ENCODE results near the gene LPAR1. TPM values are rescaled to one million over a fixed set of nuclear protein-coding genes. Genes with fewer than 3 reads are reported as not detected.
"Not testable (repeated sequence)": the region's sequence is repeated elsewhere in the genome, so short reads cannot be mapped to it uniquely, and the experiment has no call there.

The LPAR1 gene
- total and polyA plus RNA-seq, 5 experiments from 2014 or later: not detected

DNA sequence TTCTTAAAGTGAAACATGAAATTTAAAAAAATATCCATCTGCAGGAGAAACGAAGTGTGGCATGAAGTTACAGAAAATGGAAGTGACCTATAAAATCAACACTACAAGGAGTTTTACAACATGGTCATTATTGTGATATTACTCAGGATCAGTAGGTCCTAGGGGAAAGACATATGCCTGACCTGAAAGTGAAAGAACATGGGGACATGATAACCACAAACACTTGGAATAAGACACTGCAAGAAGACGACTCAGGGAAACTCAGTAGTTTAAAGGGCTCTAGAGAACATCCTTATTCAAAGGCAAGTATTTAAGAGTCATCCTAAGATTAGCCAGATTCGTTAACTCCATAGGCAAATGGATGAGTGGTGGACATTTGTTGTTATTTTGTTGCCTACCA is 19.9 kb upstream of the LPAR1 start:
- Mint-ChIP-seq H3K36me3 (peaks cover 0 to 11% (median 0%) of the 10 kb centered on the region in 3 donors), H3K4me3 (no peak overlapping the region), H3K9me3 (peaks cover 0 to 16% (median 3%) of the 10 kb centered on the region in 9 donors), H3K27me3 (peaks cover 8 to 17% (median 10%) of the 10 kb centered on the region in 5 donors), H3K27ac (no peak overlapping the region), H3K4me1 (no peaks in the 10 kb centered on the region)
- no peak for ATAC-seq
- DNase-seq: no peak
- POLR2A ChIA-PET: no interaction called here

DNA sequence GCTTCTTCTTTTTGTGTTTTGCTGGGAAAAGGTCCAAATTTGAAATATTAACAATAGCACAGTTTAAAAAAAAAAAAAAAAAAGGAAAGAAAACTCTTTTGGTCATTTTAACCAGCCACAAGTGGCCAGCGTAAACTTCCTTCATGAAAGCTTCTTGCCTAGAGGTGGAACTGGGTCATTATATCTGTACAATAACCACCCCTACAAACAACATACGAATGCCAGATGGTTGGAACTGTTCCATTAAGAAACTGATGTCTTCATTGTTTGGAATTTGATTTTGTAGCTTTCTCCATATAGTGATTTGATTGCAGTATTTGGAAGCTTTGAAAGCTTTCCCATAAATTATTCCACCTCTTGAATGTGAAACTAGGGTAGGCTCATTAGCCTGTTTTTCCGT is 18.3 kb upstream of the LPAR1 start:
- POLR2A ChIA-PET: no interaction called here
- no peaks in the 10 kb centered on the region for H3K4me1 Mint-ChIP-seq
- peaks cover 0 to 18% (median 3%) of the 10 kb centered on the region in 9 donors for H3K9me3 Mint-ChIP-seq
- ATAC-seq (no peak), DNase-seq (no peak)
- no peak overlapping the region for H3K27ac Mint-ChIP-seq
- peaks cover 0 to 11% (median 0%) of the 10 kb centered on the region in 3 donors for H3K36me3 Mint-ChIP-seq
- peaks cover 6 to 12% (median 9%) of the 10 kb centered on the region in 5 donors for H3K27me3 Mint-ChIP-seq
- H3K4me3 Mint-ChIP-seq: no peak overlapping the region

DNA sequence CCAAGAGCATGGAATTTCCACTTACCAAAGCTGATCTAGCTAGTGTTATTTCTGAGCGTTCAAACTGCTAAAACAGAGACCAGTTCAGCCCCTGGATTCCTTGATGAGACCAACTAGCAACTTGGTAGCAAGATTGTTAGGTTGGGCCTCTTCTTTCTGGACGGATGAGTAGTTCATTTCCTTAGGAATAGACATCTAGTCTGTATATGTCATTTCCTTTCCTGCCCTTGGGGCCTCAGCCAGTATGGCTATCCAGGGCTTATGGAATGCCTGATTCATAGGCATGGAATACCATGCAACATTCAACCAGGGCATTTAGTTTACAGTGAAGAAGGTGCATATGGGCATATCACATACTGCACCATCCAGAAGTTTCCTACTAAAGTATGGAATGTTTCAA is 14.5 kb upstream of the LPAR1 start:
- no peak for ATAC-seq
- Mint-ChIP-seq H3K36me3 (no peaks in the 10 kb centered on the region), H3K4me3 (no peak overlapping the region), H3K4me1 (no peaks in the 10 kb centered on the region), H3K27me3 (peaks cover 0 to 6% (median 2%) of the 10 kb centered on the region in 5 donors), H3K27ac (no peak overlapping the region), H3K9me3 (peaks cover 0 to 9% (median 0%) of the 10 kb centered on the region in 9 donors)
- no peak for DNase-seq
- POLR2A ChIA-PET: no interaction called here

DNA sequence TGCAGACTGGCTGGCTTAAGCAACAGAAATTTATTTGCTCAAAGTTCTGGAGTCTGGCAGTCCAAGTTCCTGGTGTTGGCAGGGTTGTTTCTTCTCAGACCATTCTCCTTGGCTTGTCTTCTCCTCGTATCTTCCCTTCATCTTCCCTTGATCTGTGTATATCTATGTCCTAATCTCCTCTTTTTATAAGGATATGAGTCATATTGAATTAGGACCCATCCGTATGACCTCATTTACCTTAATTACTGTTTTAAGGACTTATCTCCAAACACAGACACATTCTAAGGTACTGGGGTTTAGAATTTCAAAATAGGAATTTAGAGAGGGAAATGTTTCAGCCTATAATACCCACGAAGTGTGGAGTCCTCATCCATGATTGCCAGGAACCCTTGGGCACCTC is 13.1 kb upstream of the LPAR1 start:
- Mint-ChIP-seq H3K27me3 (peaks cover 0 to 4% (median 0%) of the 10 kb centered on the region in 5 donors), H3K36me3 (no peaks in the 10 kb centered on the region), H3K4me3 (no peak overlapping the region), H3K9me3 (peaks cover 0 to 9% (median 0%) of the 10 kb centered on the region in 9 donors), H3K27ac (no peak overlapping the region), H3K4me1 (no peaks in the 10 kb centered on the region)
- DNase-seq (no peak), ATAC-seq (no peak)
- POLR2A ChIA-PET: no interaction called here

DNA sequence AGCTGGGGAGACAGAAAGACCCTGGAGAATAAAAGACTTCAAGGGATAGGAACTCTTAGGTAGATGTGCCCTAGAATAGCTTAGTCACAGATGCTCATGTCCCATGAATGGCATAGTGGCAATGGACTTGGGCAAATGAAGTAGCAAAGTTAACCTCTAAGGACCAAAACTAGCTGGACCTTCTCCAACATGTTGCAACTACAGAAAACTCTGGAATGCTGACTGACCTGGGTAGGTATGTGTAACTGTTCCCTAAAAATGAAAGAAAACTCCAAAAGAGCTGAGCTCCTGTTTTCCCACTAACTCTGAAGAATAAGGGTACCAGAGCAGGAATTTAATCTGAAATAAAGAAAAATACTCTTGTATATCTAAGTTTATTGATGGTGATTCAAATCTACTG is 12.5 kb upstream of the LPAR1 start:
- H3K4me3 Mint-ChIP-seq: no peak overlapping the region
- H3K27ac Mint-ChIP-seq: no peak overlapping the region
- H3K9me3 Mint-ChIP-seq: peaks cover 0 to 9% (median 0%) of the 10 kb centered on the region in 9 donors
- ATAC-seq: no peak
- peaks cover 0 to 4% (median 0%) of the 10 kb centered on the region in 5 donors for H3K27me3 Mint-ChIP-seq
- no peaks in the 10 kb centered on the region for H3K4me1 Mint-ChIP-seq
- no peaks in the 10 kb centered on the region for H3K36me3 Mint-ChIP-seq
- no peak for DNase-seq
- POLR2A ChIA-PET: no interaction called here

DNA sequence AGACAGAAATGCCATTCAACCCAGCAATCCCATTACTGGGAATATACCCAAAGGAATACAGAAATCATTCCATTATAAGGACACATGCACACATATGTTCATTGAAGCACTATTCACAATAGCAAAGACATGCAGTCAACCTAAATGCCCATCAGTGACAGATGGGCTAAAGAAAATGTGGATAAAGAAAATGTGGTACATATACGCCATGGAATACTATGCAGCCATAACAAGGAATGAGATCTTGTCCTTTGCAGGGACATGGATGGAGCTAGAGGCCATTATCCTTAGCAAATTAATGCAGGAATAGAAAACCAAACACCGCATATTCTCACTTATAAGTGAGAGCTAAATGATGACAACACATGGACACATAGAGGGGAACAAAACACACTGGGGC is 9.0 kb upstream of the LPAR1 start:
- H3K27me3 Mint-ChIP-seq, H3K4me1 Mint-ChIP-seq, H3K36me3 Mint-ChIP-seq, POLR2A ChIA-PET, H3K9me3 Mint-ChIP-seq, H3K27ac Mint-ChIP-seq, H3K4me3 Mint-ChIP-seq, ATAC-seq, DNase-seq: not testable (repeated sequence)

DNA sequence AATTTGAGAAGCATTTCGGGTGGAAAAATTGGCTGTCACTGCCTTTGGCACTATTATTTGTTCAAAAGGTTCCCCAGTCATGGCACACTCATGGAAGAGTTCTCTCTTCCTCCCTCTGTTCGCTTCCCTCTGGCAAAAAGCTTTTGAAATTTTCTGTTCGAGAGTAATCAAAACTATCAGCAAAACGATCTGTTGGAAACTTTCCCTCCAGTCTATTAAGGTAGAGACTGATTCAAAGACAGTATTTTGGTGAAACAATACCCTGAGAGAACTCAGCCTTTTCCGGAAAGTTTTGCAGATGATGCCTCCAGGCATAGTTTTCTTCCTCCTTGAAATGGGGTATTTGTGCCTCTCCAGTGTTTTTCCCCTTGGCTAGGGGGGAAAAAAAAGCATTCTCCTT is 3.6 kb upstream of the LPAR1 start:
- DNase-seq (no peak), ATAC-seq (no peak)
- Mint-ChIP-seq H3K4me1 (peaks cover 6 to 15% (median 12%) of the 10 kb centered on the region in 4 donors), H3K36me3 (peaks cover 0 to 9% (median 3%) of the 10 kb centered on the region in 3 donors), H3K27me3 (peaks cover 16 to 28% (median 21%) of the 10 kb centered on the region in 5 donors), H3K9me3 (peaks cover 0 to 8% (median 0%) of the 10 kb centered on the region in 9 donors), H3K27ac (no peak overlapping the region), H3K4me3 (no peak overlapping the region)
- POLR2A ChIA-PET: no interaction called here

DNA sequence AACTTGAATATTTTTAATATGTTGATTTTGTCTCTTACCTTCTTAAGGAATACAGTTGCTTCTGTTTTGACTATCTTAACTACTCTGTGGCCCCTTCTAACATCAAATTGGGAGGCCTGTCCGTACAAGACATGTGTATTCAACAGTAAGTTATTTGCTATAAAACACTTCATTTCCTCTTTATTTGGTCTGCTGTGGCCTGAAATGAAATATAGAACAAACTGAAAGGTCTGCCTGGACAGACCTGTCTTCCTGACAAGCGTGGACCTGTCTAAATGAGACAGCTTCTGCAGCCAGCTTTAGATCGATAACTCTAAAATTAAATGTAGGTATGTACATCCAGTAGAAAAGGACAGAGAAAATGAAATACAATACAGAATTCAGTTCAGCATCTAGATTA is 2.2 kb upstream of the LPAR1 start:
- Mint-ChIP-seq H3K27ac (no peak overlapping the region), H3K27me3 (peaks cover 23 to 41% (median 34%) of the 10 kb centered on the region in 5 donors), H3K4me3 (no peak overlapping the region), H3K36me3 (peaks cover 0 to 10% (median 3%) of the 10 kb centered on the region in 3 donors), H3K9me3 (peaks cover 0 to 8% (median 0%) of the 10 kb centered on the region in 9 donors), H3K4me1 (peaks cover 6 to 19% (median 14%) of the 10 kb centered on the region in 4 donors)
- POLR2A ChIA-PET: no interaction called here
- ATAC-seq: no peak
- no peak for DNase-seq

DNA sequence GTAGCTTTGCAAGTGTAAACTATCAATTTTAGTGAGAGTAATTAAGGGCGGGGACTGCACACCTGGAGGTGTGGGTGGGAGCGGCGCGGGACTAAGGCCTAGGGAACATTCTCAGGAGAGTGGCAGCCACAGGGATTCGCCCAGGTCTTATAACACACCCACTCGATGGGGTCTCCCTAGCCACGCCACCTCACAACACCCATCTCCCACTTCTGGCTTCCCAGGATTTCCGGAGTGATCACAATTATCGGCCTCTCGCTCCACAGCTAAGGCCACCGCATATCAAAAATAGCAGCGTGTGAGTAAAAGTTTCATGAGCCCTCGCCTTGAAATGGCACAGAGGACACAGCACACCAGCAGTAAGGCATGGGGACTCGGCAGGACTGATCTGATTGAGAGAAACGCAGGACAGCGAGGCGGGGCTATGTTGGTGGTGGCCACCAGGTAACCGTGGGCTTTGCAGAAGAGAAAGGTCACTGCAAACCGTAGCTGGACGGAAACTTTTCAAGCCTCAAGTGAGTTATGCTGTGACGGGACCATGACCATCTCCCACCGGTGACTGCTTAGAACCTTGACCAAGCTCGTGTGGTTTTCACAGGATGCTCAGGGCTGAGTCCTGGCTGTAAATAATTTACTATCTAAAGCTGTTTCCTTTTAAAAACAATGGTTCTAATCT is 1.1 kb upstream of the LPAR1 start:
- ATAC-seq (no peak), DNase-seq (no peak)
- Mint-ChIP-seq H3K27ac (peak overlapping the region in 1 of 10 donors; percentile 53), H3K36me3 (peaks cover 0 to 10% (median 3%) of the 10 kb centered on the region in 3 donors), H3K4me1 (peaks cover 6 to 19% (median 14%) of the 10 kb centered on the region in 4 donors), H3K4me3 (peak overlapping the region in 9 of 10 donors; percentile 30 to 87 (median 63)), H3K27me3 (peaks cover 26 to 52% (median 44%) of the 10 kb centered on the region in 5 donors), H3K9me3 (peaks cover 0 to 8% (median 0%) of the 10 kb centered on the region in 9 donors)
- POLR2A ChIA-PET: no interaction called here

DNA sequence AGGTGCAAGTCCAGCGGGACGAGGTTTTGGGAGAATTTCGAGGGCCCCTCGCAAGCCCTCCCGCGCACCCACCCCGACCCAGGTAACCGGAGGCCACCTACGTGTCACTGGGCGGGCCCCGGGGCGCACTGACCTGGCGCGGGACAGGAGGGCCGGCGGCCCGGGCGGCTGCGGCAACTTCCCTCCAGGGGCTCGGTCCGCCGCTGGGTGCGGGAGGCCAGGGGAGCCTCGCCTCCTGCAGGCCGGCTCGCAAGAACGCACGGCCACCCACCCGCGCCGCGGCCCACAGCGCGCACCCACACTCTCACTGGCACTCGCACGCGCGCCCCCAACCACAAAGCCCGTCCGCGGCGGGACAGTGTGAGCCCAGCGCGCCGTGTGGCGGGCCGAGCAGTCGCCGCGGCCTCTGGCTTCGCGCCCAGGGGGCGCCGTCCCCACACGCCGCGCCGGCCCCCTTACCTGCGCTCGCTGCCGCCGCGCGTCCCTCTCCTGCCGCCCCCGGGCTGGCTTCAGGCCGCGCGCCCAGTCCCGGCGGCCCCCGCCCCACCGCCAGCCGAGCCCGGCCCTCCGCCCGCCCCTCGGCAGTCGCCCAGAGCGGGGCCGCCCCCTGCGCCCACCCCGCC is 451 bp downstream of the LPAR1 start:
- Mint-ChIP-seq H3K27me3 (peaks cover 26 to 60% (median 44%) of the 10 kb centered on the region in 5 donors), H3K4me3 (peak overlapping the region in 2 of 10 donors; percentile 36 to 61), H3K36me3 (peaks cover 0 to 10% (median 3%) of the 10 kb centered on the region in 3 donors), H3K4me1 (peaks cover 6 to 19% (median 14%) of the 10 kb centered on the region in 4 donors), H3K9me3 (peaks cover 0 to 8% (median 0%) of the 10 kb centered on the region in 9 donors), H3K27ac (no peak overlapping the region)
- DNase-seq (no peak), ATAC-seq (no peak)
- POLR2A ChIA-PET: no interaction called here

DNA sequence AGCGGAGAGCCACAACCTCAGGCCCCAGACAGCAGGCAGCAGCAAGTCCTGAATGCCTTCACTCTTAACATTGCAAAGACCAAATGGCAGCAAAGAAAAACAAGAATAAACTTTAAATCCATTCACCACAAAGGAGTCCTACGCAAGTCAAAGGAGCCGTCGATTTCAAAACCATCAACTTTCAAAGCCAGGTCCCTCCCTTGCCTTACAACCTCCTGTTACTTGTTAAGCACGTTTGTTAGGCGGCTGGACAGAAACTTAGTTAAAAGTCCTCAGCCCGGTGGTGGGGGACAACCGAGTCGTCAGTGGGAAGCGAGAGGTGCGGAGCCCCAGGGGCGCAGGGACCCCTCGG is 938 bp downstream of the LPAR1 start:
- Mint-ChIP-seq H3K9me3 (peaks cover 0 to 8% (median 0%) of the 10 kb centered on the region in 9 donors), H3K27me3 (peaks cover 27 to 60% (median 44%) of the 10 kb centered on the region in 5 donors), H3K36me3 (peaks cover 0 to 10% (median 3%) of the 10 kb centered on the region in 3 donors), H3K4me3 (peak overlapping the region in 5 of 10 donors; percentile 2 to 61 (median 36)), H3K4me1 (peaks cover 6 to 19% (median 14%) of the 10 kb centered on the region in 4 donors), H3K27ac (no peak overlapping the region)
- DNase-seq (no peak), ATAC-seq (no peak)
- POLR2A ChIA-PET: no interaction called here

DNA sequence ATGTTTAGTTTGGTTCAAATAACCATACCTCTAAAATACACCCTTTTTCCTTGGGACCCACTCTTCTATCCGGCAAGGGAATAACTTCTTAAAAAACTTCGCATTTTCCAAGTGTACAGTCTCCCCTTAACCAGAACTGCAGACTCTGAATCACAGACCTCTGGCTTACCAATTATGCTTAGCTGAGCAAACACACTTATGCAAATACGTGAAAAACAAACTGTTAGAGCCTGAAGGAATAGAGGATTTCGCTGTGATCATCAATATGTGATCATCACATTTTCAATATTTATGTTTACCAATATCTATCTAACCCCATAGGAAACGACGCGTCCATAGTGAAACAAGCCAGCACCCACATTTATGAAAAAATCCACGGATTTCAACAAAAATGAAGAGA is 1.3 kb downstream of the LPAR1 start:
- ATAC-seq (no peak), DNase-seq (no peak)
- Mint-ChIP-seq H3K4me3 (peak overlapping the region in 5 of 10 donors; percentile 2 to 61 (median 36)), H3K36me3 (peaks cover 0 to 10% (median 3%) of the 10 kb centered on the region in 3 donors), H3K27ac (no peak overlapping the region), H3K27me3 (peaks cover 27 to 60% (median 44%) of the 10 kb centered on the region in 5 donors), H3K4me1 (peaks cover 6 to 19% (median 14%) of the 10 kb centered on the region in 4 donors), H3K9me3 (peaks cover 0 to 8% (median 0%) of the 10 kb centered on the region in 9 donors)
- POLR2A ChIA-PET: no interaction called here

DNA sequence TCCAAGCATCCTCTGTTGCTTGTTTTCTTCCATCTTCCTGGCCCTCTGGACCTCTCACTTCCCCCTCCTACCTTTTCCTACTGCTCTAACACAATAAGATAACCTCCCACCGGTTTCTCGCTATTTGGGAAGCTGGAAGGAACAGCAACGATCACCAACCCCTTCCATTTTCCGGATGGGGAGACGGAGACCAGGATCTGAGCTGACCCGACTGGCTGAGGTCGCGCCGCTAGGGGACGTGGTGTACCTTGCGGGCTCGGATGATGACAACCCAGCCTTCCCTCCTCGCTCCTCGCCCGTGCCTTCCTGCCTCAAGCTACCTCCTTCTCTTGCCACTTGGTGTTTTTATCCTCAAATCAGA is 1.9 kb downstream of the LPAR1 start:
- POLR2A ChIA-PET: no interaction called here
- Mint-ChIP-seq H3K9me3 (peaks cover 0 to 8% (median 0%) of the 10 kb centered on the region in 9 donors), H3K27ac (no peak overlapping the region), H3K4me1 (peaks cover 6 to 19% (median 14%) of the 10 kb centered on the region in 4 donors), H3K4me3 (peak overlapping the region in 1 of 10 donors; percentile 61), H3K27me3 (peaks cover 27 to 60% (median 44%) of the 10 kb centered on the region in 5 donors), H3K36me3 (peaks cover 0 to 10% (median 3%) of the 10 kb centered on the region in 3 donors)
- ATAC-seq (no peak), DNase-seq (no peak)

Data from naive thymus-derived CD8-positive, alpha-beta T cell (primary cell).